Caco-2 (cell line): Measurements from ENCODE around the gene ADAM12. TPM values are rescaled to one million over a fixed set of nuclear protein-coding genes. Genes with fewer than 3 reads are reported as not detected.

Experiments used
- BruUV-seq: library from RNA; stranded (reverse); fragments of 400-500 nt; replicated peaks from 2 replicates; lab custom pipeline; 2021; lab: Mats Ljungman, UMichigan
- CTCF ChIA-PET: fragments of 300-600 bp; sonication (Branson Sonifier 250); formaldehyde crosslinking; loops from one replicate; lab custom pipeline; 2022; ENCODE audit warnings: antibody characterized with exemption; lab: Charles Lee
- POLR2A ChIA-PET: fragments of 300-600 bp; sonication (Branson Sonifier 250); formaldehyde crosslinking; loops from one replicate; lab custom pipeline; 2022; ENCODE audit warnings: antibody characterized with exemption; lab: Charles Lee
- DNase-seq, 2 experiments: peaks; one replicate each; pipeline versions ENCODE4 v3.0.0 to v3.0.0-alpha.2; 2020 to 2022
- H3K27me3 ChIP-seq: replicated peaks from 2 replicates; pipeline ENCODE4 v1.6.0; 2011; ENCODE audit warnings: low read length; ENCODE audit not compliant: control insufficient read depth, insufficient read depth
- H3K36me3 ChIP-seq: 2 replicates; pipeline ENCODE4 v1.5.1; 2011; ENCODE audit warnings: low read length; ENCODE audit not compliant: control insufficient read depth, insufficient read depth
- H3K4me1 ChIP-seq: fragments of 250-450 bp; sonication (Bioruptor Pico); 2 replicates; pipeline ENCODE4 v1.5.1; 2020; ENCODE audit warnings: mild to moderate bottlenecking
- H3K4me3 ChIP-seq: 2 replicates; pipeline ENCODE4 v1.5.1; 2011; ENCODE audit warnings: low read depth, mild to moderate bottlenecking, control low read depth, low read length
- H3K9me3 ChIP-seq: fragments of 250-450 bp; sonication (Bioruptor Pico); 2 replicates; pipeline ENCODE4 v1.5.1; 2020; ENCODE audit warnings: mild to moderate bottlenecking, moderate library complexity
- H3K27ac Mint-ChIP-seq: one replicate; pipeline ENCODE4 v1.8.0; 2022; ENCODE audit warnings: mixed read lengths; ENCODE audit not compliant: unreplicated experiment
- H3K27me3 Mint-ChIP-seq: one replicate; pipeline ENCODE4 v1.8.0; 2022; ENCODE audit warnings: mixed read lengths; ENCODE audit not compliant: insufficient read depth, unreplicated experiment
- H3K36me3 Mint-ChIP-seq: one replicate; pipeline ENCODE4 v1.8.0; 2022; ENCODE audit warnings: mild to moderate bottlenecking, mixed read lengths; ENCODE audit not compliant: insufficient read depth, unreplicated experiment
- H3K4me1 Mint-ChIP-seq: one replicate; pipeline ENCODE4 v1.8.0; 2022; ENCODE audit warnings: low read depth, mixed read lengths; ENCODE audit not compliant: unreplicated experiment
- H3K4me3 Mint-ChIP-seq: one replicate; pipeline ENCODE4 v1.8.0; 2022; ENCODE audit warnings: mild to moderate bottlenecking, moderate library complexity, mixed read lengths; ENCODE audit not compliant: unreplicated experiment
- H3K9me3 Mint-ChIP-seq: one replicate; pipeline ENCODE4 v1.8.0; 2022; ENCODE audit warnings: mixed read lengths; ENCODE audit not compliant: unreplicated experiment
- CTCF ChIP-seq, 2 experiments: fragments of 200-600 bp in 1 of 2; IDR thresholded peaks; 1 replicate in 1 of 2; 2 replicates in 1 of 2; pipeline versions ENCODE4 v1.5.1 to v1.8.0; 2011 to 2022; ENCODE audit warnings: antibody characterized with exemption in 1 of 2, control low read depth in 1 of 2, inconsistent platforms in 1 of 2, low read depth in 1 of 2, low read length in 1 of 2, mild to moderate bottlenecking in 1 of 2, moderate library complexity in 1 of 2; ENCODE audit not compliant: insufficient read depth in 1 of 2, severe bottlenecking in 1 of 2, unreplicated experiment in 1 of 2
- intact Hi-C: fragments of 100-400 bp; cut with micrococcal nuclease; formaldehyde crosslinking; loops from one replicate; pipeline ENCODE4 v1.10.0; 2022; ENCODE audit not compliant: unreplicated experiment
- total RNA-seq: library from RNA; stranded (reverse); gene quantifications from 2 replicates; pipeline ENCODE4 v1.2.3, GENCODE V29; 2022

The ADAM12 gene
- total RNA-seq, 1 experiment from 2014 or later, result not detected

GRCh38 chr10:126397156-126397555 lies 8.9 kb upstream of the ADAM12 start:
- intact Hi-C loops, result no loop called here
- CTCF ChIA-PET, result no interaction called here
- no peaks in the 10 kb centered on the region for H3K9me3 ChIP-seq

GRCh38 chr10:126394948-126395347 lies 6.7 kb upstream of the ADAM12 start:
- POLR2A ChIA-PET, result no interaction called here
- H3K36me3 Mint-ChIP-seq, result no peaks in the 10 kb centered on the region
- no peaks in the 10 kb centered on the region for H3K9me3 Mint-ChIP-seq
- DNase-seq, result no peak
- intact Hi-C loops, result no loop called here
- Histone ChIP-seq H3K27me3 (no peaks in the 10 kb centered on the region), H3K4me1 (no peaks in the 10 kb centered on the region), H3K36me3 (no peaks in the 10 kb centered on the region), H3K4me3 (no peak overlapping the region), H3K9me3 (no peaks in the 10 kb centered on the region)
- no TSS peak for BruUV-seq
- H3K4me1 Mint-ChIP-seq, result no peaks in the 10 kb centered on the region
- TF ChIP-seq CTCF (IDR thresholded peaks at IDR 0.05; ENCODE audit: insufficient read depth in 1 of 2, low read depth in 1 of 2, low read length in 1 of 2, severe bottlenecking in 1 of 2, unreplicated experiment in 1 of 2), result no peak
- H3K4me3 Mint-ChIP-seq, result no peak overlapping the region
- no peak overlapping the region for H3K27ac Mint-ChIP-seq
- peaks cover 29% of the 10 kb centered on the region for H3K27me3 Mint-ChIP-seq
- CTCF ChIA-PET, result no interaction called here

More at GRCh38 chr10:126397156-126397555, 8.9 kb upstream of the ADAM12 start:
- no TSS peak for BruUV-seq
- Histone ChIP-seq H3K4me1 (no peaks in the 10 kb centered on the region), H3K36me3 (no peaks in the 10 kb centered on the region), H3K27me3 (no peaks in the 10 kb centered on the region), H3K4me3 (no peak overlapping the region)
- POLR2A ChIA-PET, result no interaction called here
- Mint-ChIP-seq H3K36me3 (no peaks in the 10 kb centered on the region), H3K27me3 (peaks cover 31% of the 10 kb centered on the region), H3K27ac (no peak overlapping the region), H3K9me3 (no peaks in the 10 kb centered on the region), H3K4me3 (no peak overlapping the region), H3K4me1 (no peaks in the 10 kb centered on the region)
- TF ChIP-seq CTCF (IDR thresholded peaks at IDR 0.05; ENCODE audit: insufficient read depth in 1 of 2, low read depth in 1 of 2, low read length in 1 of 2, severe bottlenecking in 1 of 2, unreplicated experiment in 1 of 2), result no peak
- DNase-seq, result no peak

- H3K36me3 Mint-ChIP-seq, result no peaks in the 10 kb centered on the region
- H3K4me1 ChIP-seq, result no peaks in the 10 kb centered on the region
- no peaks in the 10 kb centered on the region for H3K36me3 ChIP-seq
- CTCF ChIA-PET, result no interaction called here
- BruUV-seq, result no TSS peak
- H3K4me3 ChIP-seq, result no peak overlapping the region
- peaks cover 26% of the 10 kb centered on the region for H3K27me3 Mint-ChIP-seq
- no peaks in the 10 kb centered on the region for H3K9me3 ChIP-seq
- H3K4me3 Mint-ChIP-seq, result no peak overlapping the region
- H3K9me3 Mint-ChIP-seq, result no peaks in the 10 kb centered on the region
- no peaks in the 10 kb centered on the region for H3K4me1 Mint-ChIP-seq
- intact Hi-C loops, result no loop called here
- no peak for TF ChIP-seq CTCF (IDR thresholded peaks at IDR 0.05; ENCODE audit: insufficient read depth in 1 of 2, low read depth in 1 of 2, low read length in 1 of 2, severe bottlenecking in 1 of 2, unreplicated experiment in 1 of 2)
- POLR2A ChIA-PET, result no interaction called here
- no peaks in the 10 kb centered on the region for H3K27me3 ChIP-seq
- no peak overlapping the region for H3K27ac Mint-ChIP-seq
- DNase-seq, result no peak
These were observed 4.8 kb upstream of the ADAM12 start for GRCh38 chr10:126393076-126393475.
